CD14-positive monocyte (primary cell): Measurements from ENCODE around the gene HSPB9. TPM values are rescaled to one million over a fixed set of nuclear protein-coding genes. Genes with fewer than 3 reads are reported as not detected.

Experiments
- DNase-seq, 3 donors: peaks; one replicate each; pipeline ENCODE4 v3.0.0-alpha.2; 2011 to 2022
- H2AFZ ChIP-seq: 2 replicates; pipeline ENCODE4 v1.6.0; 2012; ENCODE audit warnings: mild to moderate bottlenecking, low read depth, low read length, inconsistent platforms; ENCODE audit not compliant: insufficient read depth, poor library complexity, severe bottlenecking
- H3K27ac ChIP-seq, 2 donors: 1 replicate in 1 of 2; 2 replicates in 1 of 2; pipeline ENCODE4 v1.5.1; 2012 to 2013; ENCODE audit warnings: low read length in 2 of 2, control low read depth in 1 of 2, inconsistent platforms in 1 of 2, low read depth in 1 of 2, mild to moderate bottlenecking in 1 of 2
- H3K27me3 ChIP-seq, 2 donors: one replicate each; pipeline versions ENCODE4 v1.6.0 to v1.6.1; 2011 to 2013; ENCODE audit warnings: low read length in 2 of 2; ENCODE audit not compliant: control insufficient read depth in 2 of 2, insufficient read depth in 2 of 2
- H3K36me3 ChIP-seq, 2 donors: replicated peaks in 1 of 2; 1 replicate in 1 of 2; 2 replicates in 1 of 2; pipeline versions ENCODE4 v1.5.1 to v1.6.1; 2012 to 2013; ENCODE audit warnings: low read length in 2 of 2, control low read depth in 1 of 2, inconsistent platforms in 1 of 2, mild to moderate bottlenecking in 1 of 2; ENCODE audit not compliant: insufficient read depth in 2 of 2, control insufficient read depth in 1 of 2
- H3K4me1 ChIP-seq, 2 donors: 1 replicate in 1 of 2; 2 replicates in 1 of 2; pipeline versions ENCODE4 v1.5.1 to v1.6.1; 2012 to 2013; ENCODE audit warnings: low read length in 2 of 2, control low read depth in 1 of 2, inconsistent platforms in 1 of 2, mild to moderate bottlenecking in 1 of 2, moderate library complexity in 1 of 2; ENCODE audit not compliant: insufficient read depth in 2 of 2, control insufficient read depth in 1 of 2
- H3K4me2 ChIP-seq: replicated peaks from 2 replicates; pipeline ENCODE3; 2012; ENCODE audit warnings: low read length, moderate library complexity, mild to moderate bottlenecking; ENCODE audit not compliant: poor library complexity, severe bottlenecking; ENCODE audit errors: extremely low read depth
- H3K4me3 ChIP-seq, 3 experiments: fragments of 200-600 bp in 1 of 3; sonication (generic) in 1 of 3; replicated peaks in 1 of 3; 1 replicate in 2 of 3; 2 replicates in 1 of 3; pipeline ENCODE4 v1.5.1; 2011 to 2013; ENCODE audit warnings: low read length in 3 of 3, mild to moderate bottlenecking in 3 of 3, control low read depth in 2 of 3, low read depth in 2 of 3, inconsistent platforms in 1 of 3, moderate library complexity in 1 of 3
- H3K79me2 ChIP-seq: 2 replicates; pipeline ENCODE4 v1.6.0; 2012; ENCODE audit warnings: mild to moderate bottlenecking, control low read depth, inconsistent platforms, low read length, moderate library complexity; ENCODE audit not compliant: insufficient read depth
- H3K9ac ChIP-seq: 2 replicates; pipeline ENCODE4 v1.6.0; 2017; ENCODE audit warnings: low read length, mild to moderate bottlenecking; ENCODE audit not compliant: insufficient read depth, poor library complexity, severe bottlenecking
- H3K9me3 ChIP-seq, 2 donors: replicated peaks in 1 of 2; 1 replicate in 1 of 2; 2 replicates in 1 of 2; pipeline versions ENCODE4 v1.5.1 to v1.6.1; 2012 to 2013; ENCODE audit warnings: low read length in 2 of 2, control low read depth in 1 of 2; ENCODE audit not compliant: control insufficient read depth in 1 of 2, insufficient read depth in 1 of 2
- H4K20me1 ChIP-seq: 2 replicates; pipeline ENCODE4 v1.6.0; 2012; ENCODE audit warnings: mild to moderate bottlenecking, low read length, control low read depth, moderate library complexity; ENCODE audit not compliant: insufficient read depth
- H3K27ac Mint-ChIP-seq, 7 donors: one replicate each; pipeline ENCODE4 v1.8.0; 2020; ENCODE audit warnings: mild to moderate bottlenecking in 7 of 7, mixed read lengths in 7 of 7, moderate library complexity in 6 of 7, inconsistent platforms in 2 of 7
- H3K27me3 Mint-ChIP-seq, 3 donors: one replicate each; pipeline ENCODE4 v1.8.0; 2021 to 2022; ENCODE audit warnings: low read depth in 3 of 3, mild to moderate bottlenecking in 3 of 3, mixed read lengths in 3 of 3, moderate library complexity in 3 of 3, inconsistent platforms in 1 of 3
- H3K36me3 Mint-ChIP-seq, 2 donors: one replicate each; pipeline ENCODE4 v1.8.0; 2020; ENCODE audit warnings: mixed read lengths in 2 of 2, inconsistent platforms in 1 of 2, mild to moderate bottlenecking in 1 of 2
- H3K4me1 Mint-ChIP-seq: one replicate; pipeline ENCODE4 v1.8.0; 2020; ENCODE audit warnings: mild to moderate bottlenecking, mixed read lengths
- H3K4me3 Mint-ChIP-seq, 2 donors: one replicate each; pipeline ENCODE4 v1.8.0; 2020; ENCODE audit warnings: mild to moderate bottlenecking in 2 of 2, mixed read lengths in 2 of 2, moderate library complexity in 1 of 2
- H3K9me3 Mint-ChIP-seq, 7 donors: one replicate each; pipeline ENCODE4 v1.8.0; 2020 to 2022; ENCODE audit warnings: mixed read lengths in 7 of 7, mild to moderate bottlenecking in 6 of 7, moderate library complexity in 6 of 7, inconsistent platforms in 2 of 7
- CTCF ChIP-seq: fragments of 200-600 bp; IDR thresholded peaks from one replicate; pipeline ENCODE4 v1.8.0; 2022; ENCODE audit warnings: antibody characterized with exemption, mild to moderate bottlenecking
- WGBS: methylation state at CpG from one replicate; pipeline ENCODE4 v1.1.5; 2013; ENCODE audit warnings: missing lambda C conversion rate; ENCODE audit not compliant: insufficient coverage; 5-methylcytosine and 5-hydroxymethylcytosine counted together
- intact Hi-C, 2 donors: fragments of 100-400 bp; cut with micrococcal nuclease; formaldehyde crosslinking; loops; one replicate each; pipeline versions ENCODE4 v1.15.0 to v1.15.1; 2023
- polyA plus RNA-seq, 3 donors: library from polyadenylated mRNA; depleted of rRNA in 1 of 3; unstranded in 2 of 3; stranded (reverse) in 1 of 3; fragments of 300-500 nt in 2 of 3; fragments of >200 nt in 1 of 3; fragmentation: Illumina TruSeq in 2 of 3; gene quantifications; 1 replicate in 2 of 3; 2 replicates in 1 of 3; pipeline ENCODE4 v1.2.3, GENCODE V29; 2012 to 2021

HSPB9 gene
- polyA plus RNA-seq, 3 donors = 0.04 TPM; not detected in 2

- Histone ChIP-seq H3K27me3 (no peaks in the 10 kb centered on the region), H3K36me3 (peaks cover 37 to 59% of the 10 kb centered on the region in 2 donors), H3K4me3 (peak overlapping the region in 1 of 3 experiments; percentile 56), H3K4me2 (peak overlapping the region; percentile 51), H2AFZ (no peak overlapping the region), H3K9ac (peak overlapping the region; percentile 9), H3K4me1 (peaks cover 63 to 65% of the 10 kb centered on the region in 2 donors), H3K9me3 (no peaks in the 10 kb centered on the region), H3K79me2 (peaks cover 68% of the 10 kb centered on the region), H4K20me1 (peaks cover 99% of the 10 kb centered on the region), H3K27ac (peak overlapping the region in 1 of 2 donors; percentile 84)
- H3K27ac Mint-ChIP-seq = peak overlapping the region; percentile 59 to 91 (median 86)
- intact Hi-C loops = no loop called here
- no CpG with 5 or more reads among the region's 4 CpGs for WGBS
- H3K27me3 Mint-ChIP-seq = no peaks in the 10 kb centered on the region
- no peak for TF ChIP-seq CTCF
- DNase-seq = peak in 2 of 3 donors; percentile 34 to 38
- H3K36me3 Mint-ChIP-seq = peaks cover 49 to 56% of the 10 kb centered on the region in 2 donors
- H3K4me3 Mint-ChIP-seq = peak overlapping the region; percentile 45 to 76
- H3K9me3 Mint-ChIP-seq = no peaks in the 10 kb centered on the region
- H3K4me1 Mint-ChIP-seq = peaks cover 67% of the 10 kb centered on the region
Observed at GRCh38 chr17:42131981-42132432, 9.4 kb downstream of the HSPB9 start.

DNA sequence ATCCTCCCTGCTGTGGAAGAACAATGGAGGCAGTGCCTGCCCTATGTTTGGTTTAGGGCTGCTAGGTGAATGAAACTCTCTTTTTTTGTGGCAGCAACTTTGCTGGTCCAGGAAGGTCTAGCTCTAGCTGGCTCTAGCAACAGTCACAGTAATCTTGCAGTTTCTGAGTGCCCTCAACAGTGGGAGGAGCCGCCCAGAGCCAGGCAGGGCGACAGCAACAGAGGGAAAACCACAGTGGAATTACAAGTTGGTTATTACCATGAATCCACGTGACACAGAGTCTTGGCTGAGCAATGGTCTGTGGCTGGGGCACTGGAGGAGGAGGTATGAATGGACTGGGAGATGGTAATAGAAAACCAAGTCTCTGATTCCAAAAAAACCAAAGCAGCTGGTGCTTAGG is 10.3 kb downstream of the HSPB9 start:
- peak overlapping the region; percentile 42 to 76 for H3K4me3 Mint-ChIP-seq
- H3K27me3 Mint-ChIP-seq = no peaks in the 10 kb centered on the region
- Histone ChIP-seq H4K20me1 (peaks cover 99% of the 10 kb centered on the region), H2AFZ (no peak overlapping the region), H3K36me3 (peaks cover 32 to 59% of the 10 kb centered on the region in 2 donors), H3K4me3 (peak overlapping the region in 1 of 3 experiments; percentile 56), H3K4me1 (peaks cover 63 to 70% of the 10 kb centered on the region in 2 donors), H3K27me3 (no peaks in the 10 kb centered on the region), H3K27ac (peak overlapping the region; percentile 31 to 84), H3K79me2 (peaks cover 77% of the 10 kb centered on the region), H3K4me2 (peak overlapping the region; percentile 51), H3K9ac (no peak overlapping the region), H3K9me3 (no peaks in the 10 kb centered on the region)
- WGBS = 0% methylated on average over 3 of the region's 3 CpGs
- H3K4me1 Mint-ChIP-seq = peaks cover 68% of the 10 kb centered on the region
- intact Hi-C loops = no loop called here
- H3K27ac Mint-ChIP-seq = peak overlapping the region; percentile 59 to 91 (median 86)
- peak; percentile 33 to 60 (median 40) for DNase-seq
- peaks cover 41 to 56% of the 10 kb centered on the region in 2 donors for H3K36me3 Mint-ChIP-seq
- H3K9me3 Mint-ChIP-seq = no peaks in the 10 kb centered on the region
- TF ChIP-seq CTCF = no peak
